WI38 (cell line): ENCODE results near the gene ZDHHC7.

Experiments used
- H3K4me3 ChIP-seq: 2 replicates; pipeline ENCODE4 v1.5.1; 2011; ENCODE audit warnings: low read depth, mild to moderate bottlenecking, control low read depth, low read length
- CTCF ChIP-seq: IDR thresholded peaks from 2 replicates; pipeline ENCODE4 v1.5.1; 2012; ENCODE audit warnings: low read depth, mild to moderate bottlenecking, control low read depth, low read length

Gene ZDHHC7

GRCh38 chr16:85041219-85042166, 30.2 kb upstream of the ZDHHC7 start:
- no peak overlapping the region for H3K4me3 ChIP-seq
- TF ChIP-seq CTCF: no peak

GRCh38 chr16:85040685-85041084, 29.4 kb upstream of the ZDHHC7 start:
- no peak overlapping the region for H3K4me3 ChIP-seq
- TF ChIP-seq CTCF: no peak

GRCh38 chr16:85037721-85038120, 26.4 kb upstream of the ZDHHC7 start:
- no peak for TF ChIP-seq CTCF
- H3K4me3 ChIP-seq: no peak overlapping the region

- TF ChIP-seq CTCF: no peak
- no peak overlapping the region for H3K4me3 ChIP-seq
Measured at GRCh38 chr16:85037050-85037410, 25.7 kb upstream of the ZDHHC7 start.

GRCh38 chr16:85036236-85037049, 25.1 kb upstream of the ZDHHC7 start:
- no peak for TF ChIP-seq CTCF
- no peak overlapping the region for H3K4me3 ChIP-seq

GRCh38 chr16:85034591-85035433, 23.5 kb upstream of the ZDHHC7 start:
- no peak for TF ChIP-seq CTCF
- H3K4me3 ChIP-seq: no peak overlapping the region
